Endothelial cell of hepatic sinusoid (primary cell): Measurements from ENCODE around the gene ASPHD2.
"Not testable (repeated sequence)": the region's sequence is repeated elsewhere in the genome, so short reads cannot be mapped to it uniquely, and the experiment has no call there.

Source experiments
- in situ Hi-C: cut with HindIII; loops from 2 replicates; pipeline ENCODE4 v1.10.0; 2017; ENCODE audit warnings: low sequenced_read_pairs

The ASPHD2 gene

GRCh38 chr22:26428515-26429457, at the start of gene ASPHD2:
TSS of gene ASPHD2 (plus strand) at chr22:26429260. CDS start at chr22:26433616, 4,356 bp downstream.
- in situ Hi-C loops: no loop called here

- in situ Hi-C loops: no loop called here
These were observed 48.8 kb upstream of the ASPHD2 start for GRCh38 chr22:26380072-26380830.

GRCh38 chr22:26382782-26383181, 46.3 kb upstream of the ASPHD2 start:
- in situ Hi-C loops: no loop called here

GRCh38 chr22:26383968-26384556, 45.0 kb upstream of the ASPHD2 start:
- in situ Hi-C loops: no loop called here

GRCh38 chr22:26385164-26385563, 43.9 kb upstream of the ASPHD2 start:
- in situ Hi-C loops: no loop called here

- in situ Hi-C loops: no loop called here
These were observed 39.9 kb upstream of the ASPHD2 start for GRCh38 chr22:26389125-26389524.

- in situ Hi-C loops: loop anchor here (10.0 kb wide), 1 partner anchor 74 kb away; no protein-coding TSS in a partner anchor
These were observed 38.0 kb upstream of the ASPHD2 start for GRCh38 chr22:26391091-26391490.

GRCh38 chr22:26391623-26392022, 37.4 kb upstream of the ASPHD2 start:
- in situ Hi-C loops: loop anchor here (10.0 kb wide), 1 partner anchor 73 kb away; no protein-coding TSS in a partner anchor

GRCh38 chr22:26393929-26394328, 35.1 kb upstream of the ASPHD2 start:
- in situ Hi-C loops: loop anchor here (10.0 kb wide), 1 partner anchor 71 kb away; no protein-coding TSS in a partner anchor

- in situ Hi-C loops: loop anchor here (10.0 kb wide), 1 partner anchor 70 kb away; no protein-coding TSS in a partner anchor
These were observed 34.3 kb upstream of the ASPHD2 start for GRCh38 chr22:26394777-26395176.

- in situ Hi-C loops: loop anchor here (10.0 kb wide), 1 partner anchor 69 kb away; no protein-coding TSS in a partner anchor
These were observed 33.1 kb upstream of the ASPHD2 start for GRCh38 chr22:26395926-26396325.

- in situ Hi-C loops: loop anchor here (10.0 kb wide), 1 partner anchor 66 kb away; no protein-coding TSS in a partner anchor
These were observed 30.3 kb upstream of the ASPHD2 start for GRCh38 chr22:26398741-26399153.

GRCh38 chr22:26399289-26399688, 29.8 kb upstream of the ASPHD2 start:
- in situ Hi-C loops: loop anchor here (10.0 kb wide), 1 partner anchor 66 kb away; no protein-coding TSS in a partner anchor

GRCh38 chr22:26401726-26402125, 27.3 kb upstream of the ASPHD2 start:
- in situ Hi-C loops: no loop called here

GRCh38 chr22:26404851-26405421, 24.1 kb upstream of the ASPHD2 start:
- in situ Hi-C loops: no loop called here

- in situ Hi-C loops: no loop called here
These were observed 22.9 kb upstream of the ASPHD2 start for GRCh38 chr22:26406118-26406517.

GRCh38 chr22:26408562-26409220, 20.4 kb upstream of the ASPHD2 start:
- in situ Hi-C loops: not testable (repeated sequence)

- in situ Hi-C loops: loop anchor here (10.0 kb wide), 1 partner anchor 95 kb away; no protein-coding TSS in a partner anchor
These were observed 19.2 kb upstream of the ASPHD2 start for GRCh38 chr22:26409719-26410335.

- in situ Hi-C loops: loop anchor here (10.0 kb wide), 1 partner anchor 94 kb away; no protein-coding TSS in a partner anchor
These were observed 18.7 kb upstream of the ASPHD2 start for GRCh38 chr22:26410386-26410785.
